SHP77 treated with DMSO at 0.1 percent for 48 hours (cell line): ENCODE measurements around the gene IQCH.

Source experiments
- DNase-seq: peaks from one replicate; lab custom pipeline; 2025; lab: John Stamatoyannopoulos, UW

Gene IQCH

DNA sequence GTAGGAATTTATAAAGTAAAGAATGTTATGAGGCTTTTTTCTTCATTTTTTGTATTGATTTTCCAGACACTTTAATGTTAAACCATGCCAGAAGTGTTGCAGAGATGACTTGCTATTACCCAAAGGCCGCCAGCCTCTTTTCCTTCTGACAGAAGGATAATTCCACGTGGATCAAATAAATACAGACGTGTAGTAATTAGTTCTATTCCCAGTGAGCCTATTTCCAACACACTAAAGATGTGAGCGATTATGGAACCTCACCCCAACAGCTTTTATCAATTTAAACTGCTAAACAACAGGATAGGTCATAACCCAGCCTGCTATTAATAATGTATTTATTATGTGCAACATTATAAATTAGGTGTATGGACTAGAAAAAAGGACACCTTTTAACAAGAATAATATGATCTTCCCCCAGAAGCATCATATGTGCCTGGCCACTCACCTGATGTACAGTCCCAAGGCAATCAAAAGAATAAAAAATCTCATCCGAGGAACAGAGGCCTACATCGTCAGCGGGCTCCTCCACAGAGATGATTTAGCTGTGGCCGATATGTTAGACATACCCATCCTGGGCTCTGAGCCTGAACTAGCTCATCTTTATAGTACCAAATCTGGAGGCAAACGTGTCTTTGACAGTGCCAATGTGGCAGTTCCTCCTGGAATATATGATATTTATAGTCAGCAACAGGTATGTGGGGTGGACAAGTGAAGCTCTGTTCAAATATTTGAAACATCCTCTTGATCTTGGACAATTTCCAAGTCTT is 140.5 kb downstream of the IQCH start:
- peak; percentile 10 for DNase-seq

DNA sequence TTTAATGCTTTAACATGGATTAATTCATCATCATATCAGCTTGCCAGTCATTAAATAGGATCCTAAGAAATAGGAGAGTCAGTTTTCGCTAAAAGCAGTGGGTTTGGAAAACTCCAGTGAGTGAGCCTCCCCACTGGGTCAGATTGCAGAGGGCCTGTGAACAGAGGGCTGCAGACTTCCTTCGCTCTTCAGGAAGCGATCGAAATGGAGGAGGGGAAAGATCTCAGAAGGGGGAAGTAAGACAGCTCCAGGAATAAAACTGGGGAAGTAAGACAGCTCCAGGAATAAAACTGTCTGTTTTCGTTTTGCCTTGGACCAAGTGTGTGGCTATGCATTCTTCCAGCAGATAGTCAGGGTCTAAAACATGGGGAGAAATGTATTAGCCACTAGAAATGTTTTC is 141.5 kb downstream of the IQCH start:
- no peak for DNase-seq

DNA sequence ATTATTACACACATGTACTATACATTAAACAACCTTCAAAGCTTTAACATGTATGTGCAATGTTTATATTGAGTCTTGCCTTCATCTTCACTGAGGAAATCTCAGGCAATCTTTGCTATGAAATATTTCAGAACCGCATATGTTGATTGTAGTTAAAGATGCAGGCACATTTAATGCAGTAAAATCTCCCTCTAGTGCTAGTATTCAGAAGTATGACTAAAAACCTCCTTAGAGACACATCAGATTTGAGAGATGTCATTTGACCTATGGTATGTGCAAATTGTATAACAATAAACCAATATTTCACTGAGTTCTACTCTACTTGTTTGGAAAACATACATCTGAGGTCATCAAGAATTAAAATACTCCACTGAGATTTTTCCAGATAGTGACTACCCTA is 142.6 kb downstream of the IQCH start:
- DNase-seq = no peak

DNA sequence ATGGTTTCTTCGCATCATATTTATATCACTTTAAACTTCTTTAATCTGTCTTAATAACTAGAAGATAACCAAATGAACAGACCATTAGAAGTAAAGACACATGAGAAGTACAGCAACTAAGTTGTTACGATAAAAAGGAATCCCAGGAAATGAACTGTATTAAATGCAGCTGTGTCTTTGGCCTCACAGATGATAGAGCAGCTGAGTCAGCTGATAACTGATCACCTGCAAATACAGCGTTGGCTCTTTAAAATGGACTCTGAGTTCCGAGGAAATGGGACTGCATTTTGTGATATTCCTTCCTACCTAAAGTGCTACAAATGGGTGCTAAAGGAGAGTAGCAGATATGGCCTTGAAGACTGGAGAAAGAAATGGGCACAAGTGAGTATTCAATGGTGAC is 145.3 kb downstream of the IQCH start:
- no peak for DNase-seq

DNA sequence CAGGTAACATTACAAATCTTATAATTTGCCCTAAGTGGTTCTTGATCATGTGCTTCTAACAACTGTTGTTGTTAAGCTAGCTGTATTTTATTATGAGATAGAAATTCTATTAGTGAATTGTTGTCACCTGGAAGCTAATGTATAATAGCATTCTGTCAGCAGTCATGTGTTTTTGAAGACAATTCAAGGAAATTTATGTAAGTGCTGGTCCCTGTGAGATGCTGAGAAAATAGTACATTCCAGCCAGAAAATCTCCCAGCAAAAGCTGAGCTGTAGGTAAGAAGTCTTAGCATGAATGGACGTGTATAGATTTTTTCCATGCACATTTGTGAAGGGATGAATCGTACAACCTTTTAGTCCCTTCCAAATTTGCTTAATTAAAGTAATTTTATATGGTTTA is 146.3 kb downstream of the IQCH start:
- no peak for DNase-seq

DNA sequence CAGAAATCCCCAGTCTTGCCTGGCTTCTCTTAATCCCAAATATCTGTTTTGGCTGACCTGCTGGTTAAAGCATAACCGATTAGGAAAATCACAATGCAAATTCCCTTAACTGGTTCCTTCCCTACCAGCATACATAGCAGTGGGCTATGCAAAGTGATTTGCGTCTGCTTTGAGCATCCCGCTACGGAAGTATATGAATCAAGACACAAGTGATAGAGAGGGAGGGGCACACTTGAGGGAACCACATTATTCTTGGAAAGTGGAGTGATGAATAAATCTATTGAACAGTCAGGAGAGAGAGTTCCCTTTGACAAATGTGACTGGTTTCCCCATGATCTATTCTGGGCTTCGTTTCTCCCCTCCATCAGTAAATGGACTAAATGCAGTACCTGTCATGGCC is 146.8 kb downstream of the IQCH start:
- no peak for DNase-seq

DNA sequence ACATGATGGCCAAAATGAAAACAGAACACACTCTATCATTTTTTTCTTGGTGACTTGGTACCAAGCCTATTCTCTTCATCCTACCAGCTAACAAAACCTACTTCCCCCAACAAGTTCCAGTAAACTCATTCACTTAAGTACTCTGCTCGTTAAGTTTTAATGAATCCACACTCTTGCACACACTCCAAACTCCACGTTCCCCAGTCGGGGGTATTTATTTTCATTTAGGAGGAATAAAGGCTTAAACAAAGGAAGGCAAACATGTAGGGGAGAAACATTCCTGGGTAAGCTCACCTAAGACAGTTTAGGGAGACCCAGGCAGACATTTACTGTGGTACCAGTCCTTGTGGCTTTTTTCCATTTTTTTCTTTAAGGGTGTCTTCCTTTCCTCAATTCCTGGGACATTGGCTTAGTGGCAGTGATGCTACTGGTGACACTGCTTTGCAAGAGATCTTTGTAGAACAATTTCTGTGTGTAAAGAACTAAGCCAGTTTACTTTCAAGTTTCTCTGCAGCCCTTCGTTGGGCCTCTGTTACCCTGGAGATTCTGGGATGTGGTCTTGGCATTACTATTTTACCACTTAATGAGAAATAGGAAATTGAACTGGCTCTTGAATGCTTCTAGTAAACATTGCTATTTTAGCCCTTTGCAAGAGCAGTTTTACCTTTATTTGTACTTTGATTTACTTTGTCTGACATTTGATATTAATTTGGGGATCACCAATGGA is 149.0 kb downstream of the IQCH start:
- DNase-seq = no peak

DNA sequence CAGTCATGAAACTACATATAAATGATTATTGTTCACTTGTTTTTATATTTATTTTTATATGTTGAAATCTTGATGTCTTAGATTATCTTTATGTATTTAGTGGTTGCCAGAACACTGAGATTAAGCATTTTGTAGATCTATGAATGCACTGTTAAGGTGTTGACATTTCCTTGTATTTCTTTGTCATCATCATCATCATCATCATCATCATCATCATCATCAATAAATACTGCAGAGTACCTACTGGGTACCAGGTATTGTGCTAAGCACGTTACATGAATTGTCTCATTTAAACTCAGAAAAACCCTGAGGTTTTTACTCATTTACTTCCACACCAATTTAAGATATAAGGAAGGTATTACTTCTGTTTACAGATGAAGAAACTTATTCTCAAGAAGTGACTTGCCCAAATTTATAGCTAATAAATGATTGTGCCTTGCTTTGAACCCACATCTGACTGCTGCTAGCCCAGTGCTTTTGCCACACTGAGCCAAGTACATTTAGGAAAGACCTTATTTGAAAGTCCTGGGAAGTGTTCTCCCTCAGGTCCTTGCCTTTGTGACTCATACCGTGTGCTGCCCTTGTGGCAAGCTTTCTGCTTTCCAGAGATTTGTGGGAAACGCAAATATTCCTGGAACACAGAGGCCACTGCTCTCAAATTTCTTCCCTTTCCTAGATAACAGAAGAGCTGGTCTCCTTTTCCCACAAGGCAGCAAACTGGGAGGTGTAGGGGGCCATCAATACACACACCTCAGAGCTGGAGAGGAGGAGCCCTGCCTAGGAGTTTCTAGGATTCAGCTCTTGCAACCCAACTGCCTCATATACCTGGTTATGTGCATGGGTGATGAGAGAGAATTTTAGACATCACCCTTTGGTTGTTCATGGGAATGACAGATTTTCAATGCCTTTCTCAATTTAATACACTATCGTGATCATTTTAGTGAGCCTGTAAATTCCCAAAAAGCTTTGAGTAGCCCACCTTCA is 150.9 kb downstream of the IQCH start:
- DNase-seq = no peak

DNA sequence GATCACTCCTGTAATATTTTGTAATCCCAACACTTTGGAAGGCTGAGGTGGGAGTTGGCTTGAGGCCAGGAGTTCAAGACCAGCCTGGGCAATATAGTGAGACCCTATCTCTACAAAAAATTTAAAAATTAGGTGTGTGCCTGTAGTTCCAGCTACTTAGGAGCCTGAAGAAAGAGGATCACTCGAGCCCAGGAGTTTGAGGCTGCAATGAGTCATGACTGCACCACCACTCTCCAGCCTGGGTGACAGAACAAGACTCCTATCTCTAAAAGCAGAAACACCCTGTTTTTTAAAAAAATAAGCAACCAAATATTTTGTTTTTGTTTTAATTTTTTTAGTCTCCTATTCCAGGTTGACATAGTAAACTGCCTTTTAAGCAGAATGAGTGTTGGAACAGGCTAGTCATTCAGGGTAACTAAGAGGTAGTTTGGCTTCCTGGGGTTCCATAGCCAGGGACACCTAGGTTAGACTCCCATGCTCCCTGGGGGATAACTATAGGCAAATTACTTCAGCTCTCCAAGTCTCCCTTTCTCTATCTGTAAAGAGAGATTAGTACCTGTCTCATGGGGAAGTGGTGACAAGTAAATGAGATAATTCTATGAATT is 151.8 kb downstream of the IQCH start:
- no peak for DNase-seq

DNA sequence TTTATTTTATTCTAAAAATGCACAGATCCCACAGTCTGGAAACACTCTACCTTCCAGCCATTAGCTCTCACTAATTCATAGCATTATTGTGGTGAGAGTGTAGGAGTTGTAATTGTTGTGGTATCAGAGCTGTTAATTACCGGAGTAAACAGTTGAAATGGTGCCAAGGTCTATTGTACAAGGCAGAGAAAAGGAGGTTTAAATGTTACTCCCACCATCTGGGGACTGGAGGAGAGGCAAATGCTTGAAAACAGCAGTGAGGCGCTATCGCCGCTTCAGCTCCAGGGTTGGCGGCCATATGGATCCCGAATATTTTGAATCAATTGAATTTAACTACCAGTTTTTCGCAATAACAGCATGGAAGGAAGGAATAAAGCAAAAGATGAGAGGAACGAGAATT is 153.2 kb downstream of the IQCH start:
- no peak for DNase-seq

DNA sequence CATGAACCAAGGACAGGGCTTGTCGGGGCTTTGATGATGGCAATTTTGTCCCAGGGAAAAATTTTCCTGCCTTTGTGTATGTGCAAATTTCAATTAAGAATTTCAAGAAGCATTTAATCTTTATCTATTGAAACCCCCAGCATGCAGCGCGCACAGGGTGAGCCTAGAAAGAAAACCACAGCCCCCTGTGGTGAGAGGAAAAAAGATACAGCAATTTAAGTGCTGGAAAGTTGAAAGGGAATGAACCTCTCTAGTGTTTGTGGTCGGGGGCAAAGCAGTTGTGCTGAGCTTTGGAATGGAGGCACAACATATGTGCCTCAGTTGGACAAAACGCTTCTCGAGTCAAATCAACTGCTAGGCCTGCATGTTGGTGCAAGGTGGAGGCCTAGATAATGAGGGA is 154.6 kb downstream of the IQCH start:
- DNase-seq = no peak

DNA sequence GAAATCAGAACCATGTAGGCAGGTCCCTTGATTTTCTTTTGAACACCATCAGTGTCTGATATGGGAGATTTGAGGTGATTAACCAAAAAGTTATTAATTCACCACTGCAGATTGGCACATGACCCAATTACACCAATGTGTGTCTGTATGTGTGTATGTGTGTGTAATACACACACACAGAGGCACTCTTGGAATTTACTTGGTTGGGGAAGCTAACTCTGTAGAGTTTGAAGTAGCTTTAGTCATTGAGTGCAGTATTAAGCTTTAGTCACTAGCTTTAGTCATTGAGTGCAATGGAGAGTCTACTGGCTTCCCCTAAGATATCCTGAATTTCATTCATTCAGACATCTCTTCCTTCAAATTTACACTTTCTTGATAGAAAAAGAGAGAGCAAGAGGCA is 156.9 kb downstream of the IQCH start:
- DNase-seq = no peak

DNA sequence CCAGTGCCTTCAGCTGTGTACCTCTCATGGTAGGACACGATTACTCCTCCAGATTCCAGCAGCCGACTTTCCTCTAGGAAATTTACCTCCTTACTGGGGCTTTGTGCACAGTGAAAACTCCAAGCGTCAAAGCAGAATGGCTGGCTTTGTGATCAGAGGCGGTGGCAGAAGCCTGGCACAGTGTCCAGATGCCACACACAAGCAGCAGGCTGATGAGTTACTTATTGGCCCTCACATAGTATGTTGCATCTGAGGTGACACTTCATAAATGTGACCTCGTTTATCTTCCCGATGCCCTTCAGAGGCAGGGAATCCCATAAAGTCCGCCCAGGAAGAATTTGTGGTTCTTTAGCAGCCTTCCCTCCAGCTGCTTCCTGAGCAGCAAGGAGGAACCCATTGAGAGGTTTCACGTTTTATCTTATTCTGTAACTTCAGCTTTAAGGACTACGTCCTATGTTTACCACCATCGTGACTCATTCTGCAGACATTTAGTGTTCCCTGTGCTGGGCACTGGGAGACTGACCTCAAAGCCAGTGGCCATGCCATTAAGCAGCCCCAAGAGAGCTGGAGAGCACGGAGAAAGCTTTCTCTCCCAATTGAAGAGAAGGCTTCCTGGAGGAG is 159.3 kb downstream of the IQCH start:
- no peak for DNase-seq

DNA sequence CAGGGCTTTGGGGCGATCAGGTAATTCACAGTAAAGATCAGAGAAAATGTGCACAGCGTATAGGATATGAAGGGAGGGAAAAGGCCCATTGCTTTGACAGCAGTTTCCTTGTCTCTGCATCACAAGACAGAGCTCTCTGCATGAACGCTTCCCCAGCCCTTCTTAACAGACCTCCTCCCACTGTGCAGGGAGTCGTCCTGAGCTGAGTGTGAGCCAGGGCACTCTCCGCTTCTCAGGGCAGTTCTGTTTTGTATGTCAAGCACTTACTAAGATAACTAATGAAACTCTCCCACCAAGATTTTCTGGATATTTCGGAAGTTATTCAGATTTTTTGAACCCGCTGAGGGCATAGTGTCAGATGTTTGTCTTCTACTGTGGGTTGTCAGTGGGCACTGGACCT is 160.6 kb downstream of the IQCH start:
- no peak for DNase-seq

DNA sequence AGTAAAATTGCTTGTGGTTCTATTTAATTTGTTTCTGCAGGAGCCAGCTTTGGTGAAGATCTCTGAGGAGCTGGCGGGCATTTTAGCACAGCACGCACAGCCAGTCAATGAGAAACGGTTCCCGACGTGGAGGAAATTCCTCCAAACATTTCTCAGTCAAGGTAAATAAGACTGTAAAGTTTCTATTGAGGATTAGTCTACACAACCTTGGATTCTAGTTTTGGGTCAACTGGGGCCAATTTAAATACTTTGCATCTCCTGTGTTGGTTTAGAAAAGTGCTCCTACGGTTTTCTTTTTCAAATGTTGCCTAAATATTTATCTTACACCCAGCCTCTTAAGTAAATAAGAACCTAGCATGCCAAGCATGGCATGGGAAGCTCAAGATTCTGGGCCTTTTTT is 162.3 kb downstream of the IQCH start:
- DNase-seq = no peak

DNA sequence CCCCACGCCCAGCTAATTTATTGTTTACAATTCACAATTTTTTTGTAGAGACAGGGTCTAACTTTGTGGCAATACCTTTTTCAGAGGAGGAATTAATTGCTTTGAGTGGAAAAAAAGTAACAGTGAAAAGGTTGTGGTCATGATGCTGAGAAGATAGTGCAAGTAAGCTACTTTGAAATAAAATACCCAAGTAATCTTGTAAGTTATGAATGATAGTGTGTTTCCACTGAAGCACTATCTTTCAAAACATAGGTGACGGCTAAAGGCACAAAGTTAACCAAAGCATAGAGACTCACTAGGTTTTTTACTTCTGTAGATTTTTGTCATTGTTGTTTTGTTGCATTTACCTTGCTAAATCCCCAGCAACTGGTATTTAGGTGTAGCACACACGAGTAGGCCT is 165.1 kb downstream of the IQCH start:
- DNase-seq = no peak

DNA sequence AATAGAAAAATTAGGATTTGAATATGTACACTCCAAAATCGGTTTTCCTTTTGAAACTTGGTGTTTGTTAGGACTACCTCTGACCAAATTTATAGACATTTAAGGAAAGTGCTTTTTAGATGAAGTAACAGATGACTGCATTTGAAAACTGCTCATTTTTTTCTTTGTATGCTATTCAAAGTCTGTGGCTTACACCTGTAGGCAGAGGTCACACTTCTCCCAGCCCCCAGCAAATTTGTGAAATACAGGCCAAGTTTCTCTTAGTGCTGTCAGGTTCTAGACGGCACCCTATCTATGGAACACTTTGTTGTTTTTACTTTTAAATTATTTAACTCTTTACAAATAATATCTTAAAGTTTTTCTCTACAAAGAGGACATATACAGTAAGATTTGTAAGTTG is 165.6 kb downstream of the IQCH start:
- no peak for DNase-seq

DNA sequence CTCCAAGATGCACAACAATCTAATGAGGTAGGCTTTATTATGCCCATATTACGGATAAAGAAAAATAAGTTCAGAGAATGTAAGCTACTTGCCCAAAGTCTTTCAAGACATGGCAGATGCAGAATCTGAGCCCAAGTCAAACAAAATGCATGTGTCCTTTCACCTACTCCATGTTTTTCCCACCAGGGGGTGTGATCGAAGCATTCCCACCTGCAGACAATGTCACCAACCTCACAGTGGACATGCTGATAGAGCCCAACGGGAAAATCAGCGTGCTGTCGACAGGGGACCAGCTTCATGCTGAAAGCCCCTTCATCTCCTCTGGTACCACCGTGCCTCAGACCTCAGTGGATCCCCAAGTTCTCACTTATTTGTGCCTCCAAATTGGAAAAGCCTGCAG is 166.5 kb downstream of the IQCH start:
- no peak for DNase-seq

DNA sequence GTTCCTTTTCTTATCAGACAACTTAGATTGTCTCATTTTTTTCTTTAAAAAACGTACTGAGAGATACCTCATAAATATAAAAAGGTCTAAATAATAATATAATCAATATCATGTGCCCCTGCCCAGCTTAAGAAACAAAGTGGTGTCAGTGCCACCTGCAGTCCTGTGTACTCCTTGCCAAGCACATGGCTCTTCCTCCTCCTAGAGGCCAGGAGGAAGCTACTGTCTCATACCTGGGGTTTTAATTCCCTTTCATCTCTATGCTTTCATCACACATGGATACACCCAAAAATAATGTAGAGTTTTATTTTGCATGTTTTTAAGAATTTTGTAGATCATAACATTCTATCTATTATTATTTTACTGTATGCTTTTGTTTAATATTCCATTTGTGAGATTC is 167.7 kb downstream of the IQCH start:
- DNase-seq = no peak

DNA sequence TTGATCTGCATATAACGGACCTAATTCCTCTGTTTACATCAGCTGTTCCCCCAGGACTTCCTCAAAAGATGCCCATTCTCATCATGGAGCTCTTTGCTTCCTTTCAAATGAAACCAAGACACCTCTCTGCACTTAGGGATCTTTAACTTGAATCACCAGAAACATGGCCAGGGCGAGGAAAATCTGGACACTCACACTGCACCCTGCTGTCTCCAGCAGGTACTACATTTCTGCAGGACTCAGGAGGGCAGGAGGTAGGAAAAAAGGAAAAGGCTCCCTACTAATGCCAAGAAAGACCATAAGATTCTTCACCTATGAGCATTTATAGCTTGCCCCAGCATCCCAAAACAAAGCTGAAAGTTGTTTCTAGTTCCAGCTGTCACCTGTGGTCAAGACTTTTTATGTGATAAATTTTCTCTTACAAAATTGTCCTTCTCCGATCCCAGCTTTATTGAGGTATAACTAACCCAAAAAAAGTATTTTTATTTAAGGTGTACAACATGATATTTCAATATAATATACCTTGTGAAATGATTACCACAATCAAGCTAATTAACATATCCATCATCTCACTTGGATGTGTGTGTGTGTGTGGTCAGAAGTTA is 179.0 kb downstream of the IQCH start:
- DNase-seq = peak; percentile 0
